ENCODE measurements around the gene NEK11.

DNA sequence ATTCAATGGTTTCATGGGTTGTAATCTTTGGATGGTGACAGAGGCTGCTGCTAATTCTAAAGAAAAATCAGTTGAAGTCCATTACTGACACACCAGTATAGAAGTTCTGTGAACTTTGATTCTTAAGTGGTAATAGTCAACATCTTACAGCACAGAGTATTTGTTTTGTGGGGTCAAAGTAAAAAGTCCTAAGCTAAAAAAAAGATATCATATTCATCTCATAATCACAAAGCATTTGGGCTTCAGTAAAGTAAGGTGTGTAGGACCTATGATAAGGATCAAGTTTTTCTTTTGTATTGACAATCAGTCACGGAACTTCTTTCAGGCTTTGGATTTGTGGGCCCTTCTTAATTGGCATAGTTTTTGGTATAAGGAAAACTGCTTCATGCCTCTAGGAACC is 1.1 kb upstream of the NEK11 start:
- TF ChIP-seq, protein P1, sequence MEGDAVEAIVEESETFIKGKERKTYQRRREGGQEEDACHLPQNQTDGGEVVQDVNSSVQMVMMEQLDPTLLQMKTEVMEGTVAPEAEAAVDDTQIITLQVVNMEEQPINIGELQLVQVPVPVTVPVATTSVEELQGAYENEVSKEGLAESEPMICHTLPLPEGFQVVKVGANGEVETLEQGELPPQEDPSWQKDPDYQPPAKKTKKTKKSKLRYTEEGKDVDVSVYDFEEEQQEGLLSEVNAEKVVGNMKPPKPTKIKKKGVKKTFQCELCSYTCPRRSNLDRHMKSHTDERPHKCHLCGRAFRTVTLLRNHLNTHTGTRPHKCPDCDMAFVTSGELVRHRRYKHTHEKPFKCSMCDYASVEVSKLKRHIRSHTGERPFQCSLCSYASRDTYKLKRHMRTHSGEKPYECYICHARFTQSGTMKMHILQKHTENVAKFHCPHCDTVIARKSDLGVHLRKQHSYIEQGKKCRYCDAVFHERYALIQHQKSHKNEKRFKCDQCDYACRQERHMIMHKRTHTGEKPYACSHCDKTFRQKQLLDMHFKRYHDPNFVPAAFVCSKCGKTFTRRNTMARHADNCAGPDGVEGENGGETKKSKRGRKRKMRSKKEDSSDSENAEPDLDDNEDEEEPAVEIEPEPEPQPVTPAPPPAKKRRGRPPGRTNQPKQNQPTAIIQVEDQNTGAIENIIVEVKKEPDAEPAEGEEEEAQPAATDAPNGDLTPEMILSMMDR (IDR thresholded peaks at IDR 0.05; ENCODE audit: low read length) = no peak
- TF ChIP-seq EZH2 (IDR thresholded peaks at IDR 0.05; ENCODE audit: borderline replicate concordance, low read length) = no peak

Measured in OCI-LY1 (cell line).